Stimulated activated CD4-positive, alpha-beta T cell treated with anti-CD3 and anti-CD28 coated beads, Interleukin-4, amount 100 ng/mL, for 48 hours (primary cell): ENCODE data around the gene GNL3L.
"Not testable (repeated sequence)": the region's sequence is repeated elsewhere in the genome, so short reads cannot be mapped to it uniquely, and the experiment has no call there.

Experiments used
- DNase-seq, 2 donors: peaks; one replicate each; pipeline ENCODE4 v3.0.0-alpha.2; 2020; ENCODE audit warnings: low read depth in 2 of 2

GNL3L gene

DNA sequence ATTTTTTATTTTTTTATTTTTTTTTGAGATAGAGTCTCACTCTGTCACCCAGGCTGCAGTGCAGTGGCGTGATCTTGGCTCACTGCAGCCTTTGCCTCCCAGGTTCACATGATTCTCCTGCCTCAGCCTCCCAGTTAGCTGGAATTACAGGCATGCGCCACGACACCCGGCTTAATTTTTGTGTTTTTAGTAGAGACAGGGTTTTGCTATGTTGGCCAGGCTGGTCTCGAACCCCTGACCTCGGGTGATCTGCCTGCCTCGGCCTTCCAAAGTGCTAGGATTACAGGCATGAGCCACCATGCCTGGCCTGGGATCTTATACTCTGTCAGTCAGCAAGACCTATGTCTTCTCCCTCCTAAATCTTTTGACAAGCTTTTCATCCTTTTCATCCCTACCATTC, 25.0 kb downstream of the GNL3L start:
- DNase-seq = not testable (repeated sequence)

DNA sequence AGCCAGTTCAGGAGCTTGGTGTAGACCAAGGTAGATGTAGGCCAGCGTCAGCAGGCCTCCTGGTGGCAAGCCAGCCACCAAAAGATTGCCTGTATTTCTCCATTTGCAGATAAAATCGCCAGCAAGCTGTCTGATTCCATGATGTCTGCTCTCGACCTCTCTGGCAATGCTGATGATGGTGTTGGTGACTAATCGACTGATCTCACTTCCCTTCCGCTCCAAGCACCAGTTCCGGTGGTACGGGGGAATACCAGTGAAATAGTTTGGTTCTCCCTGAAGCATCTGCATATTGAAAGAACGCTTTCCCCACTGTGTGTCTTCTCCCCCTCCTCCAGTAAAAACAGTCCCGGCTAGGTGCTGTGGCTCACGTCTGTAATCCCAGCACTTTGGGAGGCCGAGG, 30.4 kb downstream of the GNL3L start:
- no peak for DNase-seq

DNA sequence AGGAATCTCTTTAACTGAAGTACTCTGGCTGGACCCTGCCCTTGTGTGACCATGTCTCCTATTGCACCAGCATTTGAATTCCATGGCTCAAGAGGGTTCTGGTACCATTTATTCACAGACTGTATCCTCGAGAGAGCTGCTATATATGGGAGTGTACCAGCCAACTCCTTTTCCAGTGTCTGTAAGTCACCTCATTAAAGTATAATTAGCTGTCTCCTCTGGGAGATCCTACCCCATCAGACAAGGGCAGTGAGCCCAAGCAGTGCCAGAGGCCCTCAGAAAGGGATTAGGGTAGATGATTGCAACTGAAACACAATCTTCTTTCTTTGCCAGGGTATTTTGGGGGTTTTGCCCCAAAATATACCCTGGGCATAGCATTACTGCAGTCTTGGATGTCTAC, 31.6 kb downstream of the GNL3L start:
- no peak for DNase-seq

GRCh38 chrX:54564936-54565335, 34.9 kb downstream of the GNL3L start:
- DNase-seq = no peak

DNA sequence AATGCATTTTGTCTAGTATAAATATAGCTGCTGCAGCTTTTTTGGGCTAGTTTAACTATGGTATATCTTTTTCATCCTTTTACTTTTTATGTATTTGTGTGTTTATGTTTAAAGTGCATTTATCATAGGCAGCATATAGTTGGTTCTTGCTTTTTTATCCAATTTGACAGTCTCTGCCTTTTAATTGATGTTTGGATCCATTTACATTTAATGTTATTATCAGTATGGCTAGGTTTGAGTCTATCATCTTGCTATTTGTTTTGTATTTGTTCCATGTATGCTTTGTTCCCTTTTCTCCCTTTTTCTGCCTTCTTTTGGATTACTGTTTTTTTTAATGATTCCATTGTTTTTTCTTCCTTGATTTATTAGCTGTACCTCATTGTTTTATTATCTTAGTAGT, 40.3 kb downstream of the GNL3L start:
- no peak for DNase-seq

DNA sequence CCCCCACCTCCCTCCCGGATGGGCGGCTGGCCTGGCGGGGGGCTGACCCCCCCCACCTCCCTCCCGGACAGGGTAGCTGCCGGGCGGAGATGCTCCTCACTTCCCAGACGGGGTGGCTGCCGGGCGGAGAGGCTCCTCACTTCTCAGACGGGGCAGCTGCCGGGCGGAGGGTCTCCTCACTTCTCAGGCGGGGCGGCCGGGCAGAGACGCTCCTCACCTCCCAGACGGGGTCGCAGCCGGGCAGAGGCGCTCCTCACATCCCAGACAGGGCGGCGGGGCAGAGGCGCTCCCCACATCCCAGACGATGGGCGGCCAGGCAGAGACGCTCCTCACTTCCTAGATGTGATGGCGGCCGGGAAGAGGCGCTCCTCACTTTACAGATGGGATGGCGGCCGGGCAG, 42.6 kb downstream of the GNL3L start:
- DNase-seq = not testable (repeated sequence)

GRCh38 chrX:54597728-54598127, 67.7 kb downstream of the GNL3L start:
- no peak for DNase-seq

GRCh38 chrX:54602563-54602962, 72.5 kb downstream of the GNL3L start:
- DNase-seq = no peak
